Activated CD8-positive, alpha-beta memory T cell treated with anti-CD3 and anti-CD28 coated beads, Interleukin-2, amount 50 U/mL, for 48 hours (primary cell): ENCODE data around the gene ZNF354C.

Experiments used
- DNase-seq: peaks from one replicate; pipeline ENCODE4 v3.0.0-alpha.2; 2020

The ZNF354C gene

GRCh38 chr5:179127136-179128040 is 67.2 kb downstream of the ZNF354C start:
- DNase-seq: no peak

- no peak for DNase-seq
Measured at GRCh38 chr5:179128041-179128365, 67.8 kb downstream of the ZNF354C start.

GRCh38 chr5:179128976-179129375 is 68.8 kb downstream of the ZNF354C start:
- no peak for DNase-seq

- DNase-seq: no peak
Measured at GRCh38 chr5:179129607-179130071, 69.5 kb downstream of the ZNF354C start.

GRCh38 chr5:179130101-179130681 is 70.0 kb downstream of the ZNF354C start:
- DNase-seq: no peak

- no peak for DNase-seq
Measured at GRCh38 chr5:179131321-179131835, 71.2 kb downstream of the ZNF354C start.

- no peak for DNase-seq
Measured at GRCh38 chr5:179131886-179132585, 71.9 kb downstream of the ZNF354C start.

GRCh38 chr5:179132586-179133355 is 72.6 kb downstream of the ZNF354C start:
- no peak for DNase-seq
